Ramos (cell line): Measurements from ENCODE around the gene HK2.

Experiments used
- in situ Hi-C: fragments of 300-500 bp; cut with MboI; formaldehyde crosslinking; loops from one replicate; pipeline ENCODE4 v1.14.3; 2022; ENCODE audit warnings: low sequenced_read_pairs; ENCODE audit not compliant: unreplicated experiment

Gene HK2

GRCh38 chr2:74856599-74856998 lies 22.7 kb downstream of the HK2 start:
- in situ Hi-C loops, result no loop called here

- in situ Hi-C loops, result no loop called here
Observed at GRCh38 chr2:74857215-74857614, 23.3 kb downstream of the HK2 start.

GRCh38 chr2:74857725-74858124 lies 23.8 kb downstream of the HK2 start:
- in situ Hi-C loops, result no loop called here

GRCh38 chr2:74858281-74858680 lies 24.4 kb downstream of the HK2 start:
- in situ Hi-C loops, result no loop called here

DNA sequence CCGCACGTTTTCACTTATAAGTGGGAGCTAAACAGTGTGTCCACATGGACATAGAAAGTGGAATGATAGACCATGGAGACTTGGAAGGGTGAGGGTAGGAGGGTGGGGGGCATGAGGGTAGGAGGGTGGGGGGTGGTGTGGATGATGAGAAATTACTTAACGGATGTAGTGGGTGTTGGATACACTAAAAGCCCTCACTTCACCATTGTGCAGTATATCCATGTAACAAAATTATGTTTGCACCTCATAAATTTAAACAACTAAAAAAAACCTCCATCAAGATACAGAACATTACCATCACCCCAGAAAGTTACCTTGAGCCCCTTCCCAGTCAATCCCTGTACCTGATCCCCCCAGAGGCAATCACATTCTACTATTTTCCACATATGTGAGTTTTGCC lies 26.2 kb downstream of the HK2 start:
- in situ Hi-C loops, result no loop called here

- in situ Hi-C loops, result no loop called here
Observed at GRCh38 chr2:74860521-74860920, 26.6 kb downstream of the HK2 start.

DNA sequence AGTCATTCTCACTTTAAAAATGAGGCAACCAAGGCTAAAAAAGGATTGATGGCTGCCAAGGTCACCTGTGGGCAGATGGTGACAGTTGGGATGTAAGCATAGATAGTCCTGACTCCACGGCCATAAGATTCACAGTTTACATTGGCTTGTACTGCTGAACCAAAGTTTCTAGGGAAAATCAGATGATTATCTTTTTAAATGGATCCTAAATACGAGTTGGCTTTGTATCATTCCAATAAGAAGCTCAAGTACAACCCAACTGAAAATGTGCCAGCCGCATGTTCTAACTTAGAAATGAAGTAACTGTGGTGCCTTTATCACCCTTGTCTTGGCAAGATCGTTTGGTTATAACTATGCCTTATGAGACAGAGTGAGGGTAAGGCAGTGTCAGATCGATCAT lies 27.6 kb downstream of the HK2 start:
- in situ Hi-C loops, result no loop called here

- in situ Hi-C loops, result no loop called here
Observed at GRCh38 chr2:74862020-74862964, 28.4 kb downstream of the HK2 start.

DNA sequence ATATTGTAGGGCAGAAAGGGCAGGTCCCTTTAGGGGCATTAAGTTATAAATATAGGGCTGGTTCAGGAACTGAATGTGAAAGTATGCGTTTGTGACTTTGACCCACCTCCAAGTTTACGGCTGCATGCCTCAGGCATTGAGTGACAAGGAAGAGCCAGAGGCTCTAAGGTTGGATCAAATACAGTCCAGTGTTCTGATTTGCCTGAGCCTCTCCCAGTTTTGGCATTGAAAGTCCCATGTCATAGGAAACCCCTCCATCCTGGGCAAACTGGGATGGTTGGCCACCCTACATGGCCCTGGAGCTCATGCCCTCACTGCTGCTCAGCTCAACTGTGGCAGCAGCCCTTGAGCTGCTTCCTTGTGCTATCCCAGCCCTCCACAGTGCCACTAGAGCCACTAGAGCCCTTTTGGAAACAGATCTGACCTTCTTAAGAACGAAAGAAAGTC lies 29.9 kb downstream of the HK2 start:
- in situ Hi-C loops, result no loop called here

- in situ Hi-C loops, result no loop called here
Observed at GRCh38 chr2:74864728-74865722, 31.1 kb downstream of the HK2 start.

DNA sequence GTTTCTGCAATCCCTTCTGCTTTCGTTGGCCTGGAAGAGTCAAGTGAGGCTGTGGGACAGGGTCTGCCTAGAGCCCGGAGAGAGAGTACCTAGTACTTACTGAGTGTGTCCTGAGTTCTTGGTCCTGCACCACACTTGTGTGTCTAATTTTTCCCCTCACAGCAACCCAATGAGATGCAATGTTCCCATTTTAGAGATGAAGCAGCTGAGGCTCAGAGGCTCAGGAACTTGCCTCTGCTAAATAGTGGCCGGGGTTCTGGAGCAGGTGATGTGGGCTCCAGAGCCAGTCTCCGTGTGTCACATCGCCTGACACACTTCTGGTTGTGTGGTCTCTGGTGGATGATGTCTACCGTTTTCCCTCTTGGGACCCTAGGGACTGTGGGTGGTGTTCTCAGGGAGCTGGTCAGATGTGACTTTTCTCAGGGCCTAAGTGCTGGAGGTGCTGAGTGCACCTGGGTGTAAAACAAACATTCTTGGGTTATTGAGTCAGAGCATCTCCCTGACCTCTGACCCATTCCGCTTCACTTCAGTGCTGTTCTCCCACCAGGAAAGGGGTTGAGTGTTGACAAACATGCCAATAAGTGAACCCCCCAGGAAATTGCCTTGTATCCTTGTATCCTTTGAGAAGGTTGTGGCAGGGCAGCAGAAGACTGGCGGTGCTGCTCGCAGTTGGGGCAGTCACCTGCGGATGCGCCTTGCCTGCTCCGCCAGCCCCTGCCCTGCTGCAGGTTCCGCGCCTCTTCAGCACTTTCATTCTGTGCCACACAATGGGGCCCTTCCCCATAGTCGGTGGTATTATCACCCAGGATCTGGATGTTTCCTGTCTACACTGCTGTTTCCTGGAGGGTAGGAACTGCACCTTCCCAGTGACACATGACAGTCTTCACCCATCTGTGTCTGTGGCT lies 32.1 kb downstream of the HK2 start:
- in situ Hi-C loops, result no loop called here

- in situ Hi-C loops, result no loop called here
Observed at GRCh38 chr2:74867841-74868658, 34.1 kb downstream of the HK2 start.

- in situ Hi-C loops, result no loop called here
Observed at GRCh38 chr2:74869517-74869916, 35.6 kb downstream of the HK2 start.

GRCh38 chr2:74870951-74871350 lies 37.0 kb downstream of the HK2 start:
- in situ Hi-C loops, result no loop called here

- in situ Hi-C loops, result no loop called here
Observed at GRCh38 chr2:74871414-74871813, 37.5 kb downstream of the HK2 start.

GRCh38 chr2:74872389-74872836 lies 38.5 kb downstream of the HK2 start:
- in situ Hi-C loops, result no loop called here

DNA sequence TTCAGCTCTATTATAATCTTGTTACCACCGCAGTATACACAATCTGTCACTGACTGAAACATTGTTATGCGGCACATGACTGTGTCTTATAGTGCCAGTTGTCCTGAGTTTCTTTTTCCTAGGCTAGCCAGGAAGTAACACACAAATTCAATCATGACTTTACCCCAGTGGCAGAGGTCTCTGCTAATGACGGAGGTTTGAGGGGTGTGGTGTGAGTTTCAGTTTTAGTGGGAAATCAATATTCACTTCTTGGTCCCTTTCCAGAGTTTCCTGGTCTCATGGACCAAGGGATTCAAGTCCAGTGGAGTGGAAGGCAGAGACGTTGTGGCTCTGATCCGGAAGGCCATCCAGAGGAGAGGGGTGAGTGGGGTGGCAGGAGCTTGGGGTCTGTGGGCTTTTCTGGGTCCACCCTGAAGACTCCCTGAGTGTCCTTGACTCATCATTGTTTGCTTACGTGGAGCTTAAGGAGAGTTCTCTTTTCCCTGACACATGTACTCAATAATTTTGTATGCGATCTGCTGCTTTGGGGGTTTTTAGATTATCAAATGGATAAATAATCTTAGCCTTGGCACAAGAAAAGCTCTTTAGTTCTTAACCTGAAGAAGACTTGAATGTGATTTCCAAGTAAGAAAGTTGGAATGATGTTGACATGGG lies 39.2 kb downstream of the HK2 start:
- in situ Hi-C loops, result no loop called here
